ENCODE data around the gene COMMD2.
A peak's percentile ranks its signal among the peaks of the same experiment; 100 is the strongest.

The COMMD2 gene

DNA sequence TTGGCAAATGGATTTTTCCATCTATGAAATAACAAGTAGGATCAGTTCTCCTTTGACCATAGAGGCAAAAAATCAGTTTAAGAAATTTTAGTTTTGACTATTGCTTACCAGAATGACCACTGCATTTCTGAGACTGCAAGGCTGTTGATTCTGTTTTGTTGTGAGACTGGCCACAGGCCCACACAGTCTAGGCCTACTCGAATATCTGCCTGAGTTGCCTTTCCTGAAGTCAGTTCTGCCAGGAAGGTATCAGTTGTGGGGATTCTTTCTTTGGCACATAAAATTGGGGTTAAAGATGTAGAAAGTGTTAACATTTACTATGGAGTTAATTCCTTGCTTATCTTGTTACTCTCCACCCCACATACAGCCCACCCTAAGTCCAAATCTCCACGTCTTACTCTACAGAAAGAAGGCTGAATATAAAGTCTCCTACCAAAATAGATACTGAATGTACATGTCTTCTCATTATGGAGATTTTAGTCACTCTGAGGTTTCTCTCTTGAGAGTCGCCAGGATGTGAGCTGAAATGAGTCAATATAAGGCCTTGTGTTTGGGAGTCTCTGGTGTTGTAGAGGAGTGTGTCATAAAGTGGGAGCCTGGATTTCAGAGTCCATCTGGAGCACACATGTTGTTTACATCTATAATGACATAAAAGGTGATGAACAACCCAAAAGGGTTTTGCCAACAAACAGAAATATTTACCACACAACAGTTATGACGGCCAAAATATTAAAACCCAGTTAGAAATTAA lies 49.4 kb downstream of the COMMD2 start:
- DNase-seq, result peak; percentile 70

DNA sequence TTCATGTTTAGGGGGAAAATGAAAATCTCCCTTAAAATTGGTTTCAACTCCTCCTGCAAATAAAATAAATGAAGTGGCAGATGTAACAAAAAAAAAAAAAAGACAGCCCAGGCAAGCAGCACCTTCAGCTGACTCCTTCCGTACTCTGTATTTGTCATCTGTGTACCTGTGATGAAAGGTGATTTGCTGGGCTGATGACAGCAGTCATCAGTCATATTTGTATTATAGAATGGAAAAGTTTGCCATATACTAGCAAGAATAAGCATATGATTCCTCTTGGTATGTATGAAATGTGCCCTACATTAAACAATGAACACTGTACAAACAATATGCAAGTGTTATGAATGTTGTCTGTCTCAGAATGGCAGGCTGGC lies 50.3 kb downstream of the COMMD2 start:
- DNase-seq, result peak; percentile 73

DNA sequence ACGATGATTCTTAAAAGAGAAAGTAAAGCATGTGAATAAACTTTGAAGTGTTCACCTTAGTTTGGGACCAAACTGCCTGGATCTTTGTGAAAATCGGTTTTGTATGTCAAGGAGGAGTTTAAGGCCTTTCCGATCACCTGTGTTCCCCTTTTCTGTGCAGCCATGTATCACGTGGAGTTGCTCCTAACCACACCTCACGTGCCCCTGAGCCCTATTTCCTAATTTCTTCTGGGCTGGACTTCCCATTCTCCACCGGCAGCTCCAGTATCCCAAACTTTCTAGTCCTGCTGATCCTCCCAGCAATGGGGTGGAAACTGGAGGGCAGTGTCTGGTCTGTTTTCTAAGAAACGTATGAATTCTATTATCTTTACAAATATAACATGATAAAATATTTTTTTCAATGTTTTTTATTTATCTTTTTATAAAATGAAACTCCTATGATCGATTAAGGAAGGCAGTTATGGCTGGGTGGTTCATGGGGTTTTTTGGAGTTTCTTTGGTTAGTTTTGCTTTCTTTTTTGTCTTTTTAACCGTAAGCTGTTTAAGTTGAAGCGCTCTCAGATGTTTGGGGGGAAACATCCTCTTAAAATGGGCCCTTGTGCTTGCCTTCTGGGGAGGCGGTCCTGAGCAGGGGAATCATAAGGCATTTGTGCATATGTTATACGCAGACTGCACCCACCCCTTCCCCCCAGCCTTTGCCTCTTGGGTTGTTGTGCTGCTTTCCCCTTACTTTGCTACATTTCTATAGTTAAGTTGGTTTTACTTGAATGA lies 50.9 kb downstream of the COMMD2 start:
- DNase-seq, result no peak

All from activated CD4-positive, alpha-beta T cell treated with anti-CD3 and anti-CD28 coated beads, Interleukin-2, amount 50 U/mL, for 16 hours (primary cell).